Small intestine (tissue), 4 donors: Measurements from ENCODE around the gene MRPL34. TPM values are rescaled to one million over a fixed set of nuclear protein-coding genes. Genes with fewer than 3 reads are reported as not detected.

Experiments used
- polyA plus RNA-seq, 4 donors: library from polyadenylated mRNA; stranded (reverse) in 3 of 4; unstranded in 1 of 4; fragments of 200-250 nt in 3 of 4; fragments of 120-200 nt in 1 of 4; gene quantifications; one replicate each; pipeline versions ENCODE4 v1.2.1 to v1.2.3, GENCODE V29; 2013
- donor health status: healthy with polysubstance abuse.
- donor health status: Bipolar disorder and iron deficiency.
- donor health status: healthy.

The MRPL34 gene
- polyA plus RNA-seq, 4 donors: 49.0 to 404 (median 278) TPM

Other genes starting within 250 kb of the MRPL34 start
- gene HAUS8, start 230.4 kb upstream of the MRPL34 start, polyA plus RNA-seq: 10 to 100 TPM in 2 of 4 donors, 1 to 10 TPM in 2; 7.4 to 16.5 (median 13.2) TPM
- 10 to 100 TPM; 31.6 to 62.1 (median 47.9) TPM for gene MYO9B, start 230.1 kb upstream of the MRPL34 start, polyA plus RNA-seq
- 10 to 100 TPM; 31.7 to 40.5 (median 37.2) TPM for gene USE1, start 90.5 kb upstream of the MRPL34 start, polyA plus RNA-seq
- gene OCEL1, start 79.6 kb upstream of the MRPL34 start, polyA plus RNA-seq: 10 to 100 TPM; 24.0 to 93.7 (median 50.9) TPM
- gene NR2F6, start 60.0 kb upstream of the MRPL34 start, polyA plus RNA-seq: 10 to 100 TPM; 41.6 to 93.0 (median 74.9) TPM
- 1 to 10 TPM in 3 of 4 donors, not detected in 1; 1.4 to 4.7 (median 2.0) TPM for gene USHBP1, start 41.1 kb upstream of the MRPL34 start, polyA plus RNA-seq
- 10 to 100 TPM; 68.9 to 82.7 (median 75.3) TPM for gene BABAM1, start 38.4 kb upstream of the MRPL34 start, polyA plus RNA-seq
- gene ANKLE1, start 24.0 kb upstream of the MRPL34 start, polyA plus RNA-seq: under 1 TPM in 3 of 4 donors, not detected in 1; 0.15 to 0.71 (median 0.22) TPM
- 1 to 10 TPM; 2.2 to 5.1 (median 3.9) TPM for gene ABHD8, start 2.4 kb upstream of the MRPL34 start, polyA plus RNA-seq
- 10 to 100 TPM; 29.4 to 57.5 (median 48.9) TPM for gene DDA1, start 3.7 kb downstream of the MRPL34 start, polyA plus RNA-seq
- gene ANO8, start 29.0 kb downstream of the MRPL34 start, polyA plus RNA-seq: 1 to 10 TPM; 1.9 to 5.1 (median 3.9) TPM
- gene GTPBP3, start 31.7 kb downstream of the MRPL34 start, polyA plus RNA-seq: 10 to 100 TPM in 2 of 4 donors, 1 to 10 TPM in 2; 9.2 to 18.5 (median 10.9) TPM
- gene PLVAP, start 71.5 kb downstream of the MRPL34 start, polyA plus RNA-seq: 100 to 1,000 TPM in 1 of 4 donors, 10 to 100 TPM in 1, 1 to 10 TPM in 2; 2.2 to 115 (median 19.4) TPM
- gene CCDC194, start 88.3 kb downstream of the MRPL34 start, polyA plus RNA-seq: under 1 TPM in 2 of 4 donors, not detected in 2; 0.07 to 0.24 TPM
- gene BST2, start 99.8 kb downstream of the MRPL34 start, polyA plus RNA-seq: 100 to 1,000 TPM in 1 of 4 donors, 10 to 100 TPM in 2, 1 to 10 TPM in 1; 4.5 to 128 (median 40.2) TPM
- gene MVB12A, start 114.2 kb downstream of the MRPL34 start, polyA plus RNA-seq: 100 to 1,000 TPM in 1 of 4 donors, 10 to 100 TPM in 3; 57.5 to 117 (median 78.1) TPM
- gene TMEM221, start 142.8 kb downstream of the MRPL34 start, polyA plus RNA-seq: under 1 TPM in 2 of 4 donors, not detected in 2; 0.07 to 0.43 TPM
- not detected for gene NXNL1, start 155.1 kb downstream of the MRPL34 start, polyA plus RNA-seq
- gene SLC27A1, start 164.7 kb downstream of the MRPL34 start, polyA plus RNA-seq: 1 to 10 TPM in 3 of 4 donors, under 1 TPM in 1; 0.22 to 5.5 (median 3.1) TPM
- gene PGLS, start 205.8 kb downstream of the MRPL34 start, polyA plus RNA-seq: 100 to 1,000 TPM in 2 of 4 donors, 10 to 100 TPM in 2; 87.3 to 116 (median 105) TPM
- gene COLGALT1, start 249.8 kb downstream of the MRPL34 start, polyA plus RNA-seq: 10 to 100 TPM; 21.0 to 49.1 (median 31.6) TPM